Measurements from ENCODE around the gene SRC. TPM values are rescaled to one million over a fixed set of nuclear protein-coding genes. Genes with fewer than 3 reads are reported as not detected.

The SRC gene
- total and polyA plus RNA-seq, 2 donors (not counting 3 experiments of a cell fraction or from before 2014, with no cell fraction given), result 22.6 to 29.4 TPM

GRCh38 chr20:37406010-37406998 lies 60.4 kb downstream of the SRC start:
- H3K27ac ChIP-seq (ENCODE audit: insufficient read depth, low read depth, low read length), result no peak overlapping the region
- ChIA-PET POLR2A (no interaction called here), CTCF (no interaction called here)
- peak overlapping the region; percentile 93 for H2AFZ ChIP-seq (ENCODE audit: low read depth, low read length)
- no peaks in the 10 kb centered on the region for H3K9me1 ChIP-seq (replicated peaks; ENCODE audit: control insufficient read depth, extremely low read depth, insufficient read depth, low read length)
- peaks cover 10% of the 10 kb centered on the region for H3K4me1 ChIP-seq (ENCODE audit: control insufficient read depth, extremely low read depth, insufficient read depth, low read length)
- H3K9me3 ChIP-seq (replicated peaks; ENCODE audit: control insufficient read depth, insufficient read depth, low read length), result no peaks in the 10 kb centered on the region
- peak overlapping the region; percentile 79 for H3K4me2 ChIP-seq (ENCODE audit: insufficient read depth, low read length)
- dilution Hi-C loops (cut with MboI; ENCODE audit: extremely low pct_ligation_motif_present, low sequenced_read_pairs) (no loop called here), intact Hi-C loops (cut with micrococcal nuclease) (loop anchor here (5.0 kb wide), 1 partner anchor 126 kb away; no protein-coding TSS in a partner anchor)
- no TSS peak for BruUV-seq (replicated peaks)
- H3K36me3 ChIP-seq (ENCODE audit: control insufficient read depth in 2 of 2, extremely low read depth in 1 of 2, insufficient read depth in 2 of 2, low read length in 2 of 2), result peaks cover 0 to 15% of the 10 kb centered on the region in 2 experiments
- H3K4me3 ChIP-seq (replicated peaks in 1 of 3; ENCODE audit: insufficient read depth in 1 of 3, low read depth in 1 of 3, low read length in 3 of 3), result peak overlapping the region in 2 of 3 experiments; percentile 5 to 29
- FAIRE-seq, result peak; percentile 52
- no peaks in the 10 kb centered on the region for H3K79me2 ChIP-seq (ENCODE audit: control insufficient read depth, insufficient read depth, low read length)
- peak; percentile 57 for DNase-seq (ENCODE audit: low read depth, low spot score)
- H3K27me3 ChIP-seq (ENCODE audit: control insufficient read depth in 2 of 2, insufficient read depth in 2 of 2, low read length in 2 of 2), result peaks cover 0 to 8% of the 10 kb centered on the region in 2 experiments
- H3K9ac ChIP-seq (replicated peaks; ENCODE audit: extremely low read depth, insufficient read depth, low read length), result peak overlapping the region; percentile 45
- TF ChIP-seq FOS (IDR thresholded peaks at IDR 0.05; ENCODE audit: borderline replicate concordance, insufficient read depth, low read length) (no peak), JUN (IDR thresholded peaks at IDR 0.05; ENCODE audit: borderline replicate concordance, insufficient read depth, insufficient read length, low read depth) (no peak), POLR2A (IDR thresholded peaks at IDR 0.05; ENCODE audit: low read depth, low read length) (peak; percentile 71), MAX (IDR thresholded peaks at IDR 0.05; ENCODE audit: insufficient read depth, insufficient read length) (peak; percentile 81), POLR2AphosphoS5 (IDR thresholded peaks at IDR 0.05; ENCODE audit: insufficient read depth, low read depth, low read length) (peak; percentile 83), EZH2 (IDR thresholded peaks at IDR 0.05; ENCODE audit: borderline replicate concordance, low read depth, low read length, severe bottlenecking) (no peak), MYC (IDR thresholded peaks at IDR 0.05; ENCODE audit: low read depth, low read length) (peak; percentile 59), GATA2 (IDR thresholded peaks at IDR 0.05; ENCODE audit: insufficient read depth, insufficient read length, low read depth, low read length) (no peak)
- TF ChIP-seq, protein P1, sequence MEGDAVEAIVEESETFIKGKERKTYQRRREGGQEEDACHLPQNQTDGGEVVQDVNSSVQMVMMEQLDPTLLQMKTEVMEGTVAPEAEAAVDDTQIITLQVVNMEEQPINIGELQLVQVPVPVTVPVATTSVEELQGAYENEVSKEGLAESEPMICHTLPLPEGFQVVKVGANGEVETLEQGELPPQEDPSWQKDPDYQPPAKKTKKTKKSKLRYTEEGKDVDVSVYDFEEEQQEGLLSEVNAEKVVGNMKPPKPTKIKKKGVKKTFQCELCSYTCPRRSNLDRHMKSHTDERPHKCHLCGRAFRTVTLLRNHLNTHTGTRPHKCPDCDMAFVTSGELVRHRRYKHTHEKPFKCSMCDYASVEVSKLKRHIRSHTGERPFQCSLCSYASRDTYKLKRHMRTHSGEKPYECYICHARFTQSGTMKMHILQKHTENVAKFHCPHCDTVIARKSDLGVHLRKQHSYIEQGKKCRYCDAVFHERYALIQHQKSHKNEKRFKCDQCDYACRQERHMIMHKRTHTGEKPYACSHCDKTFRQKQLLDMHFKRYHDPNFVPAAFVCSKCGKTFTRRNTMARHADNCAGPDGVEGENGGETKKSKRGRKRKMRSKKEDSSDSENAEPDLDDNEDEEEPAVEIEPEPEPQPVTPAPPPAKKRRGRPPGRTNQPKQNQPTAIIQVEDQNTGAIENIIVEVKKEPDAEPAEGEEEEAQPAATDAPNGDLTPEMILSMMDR (IDR thresholded peaks at IDR 0.05; ENCODE audit: extremely low read depth in 1 of 2, insufficient read depth in 1 of 2, low read depth in 1 of 2, low read length in 2 of 2), result no peak
- no peaks in the 10 kb centered on the region for H4K20me1 ChIP-seq (replicated peaks; ENCODE audit: control insufficient read depth, extremely low read depth, insufficient read depth, low read length)

Data from endothelial cell of umbilical vein (primary cell).